Measurements from ENCODE around the gene KRT9. TPM values are rescaled to one million over a fixed set of nuclear protein-coding genes. Genes with fewer than 3 reads are reported as not detected.
A peak's percentile ranks its signal among the peaks of the same experiment; 100 is the strongest.
"Not testable (repeated sequence)": the region's sequence is repeated elsewhere in the genome, so short reads cannot be mapped to it uniquely, and the experiment has no call there.

Gene KRT9
- polyA plus RNA-seq, 6 donors from 2014 or later = not detected

GRCh38 chr17:41592601-41593305 is 20.9 kb upstream of the KRT9 start:
- ATAC-seq (ENCODE audit: low read depth in 2 of 2) = no peak
- Mint-ChIP-seq H3K4me1 (no peaks in the 10 kb centered on the region), H3K36me3 (no peaks in the 10 kb centered on the region), H3K9me3 (peaks cover 0 to 1% (median 0%) of the 10 kb centered on the region in 7 donors), H3K27me3 (peaks cover 26 to 49% (median 45%) of the 10 kb centered on the region in 3 donors), H3K27ac (no peak overlapping the region), H3K4me3 (no peak overlapping the region)
- DNase-seq = no peak

- no peak overlapping the region for H3K27ac Mint-ChIP-seq
- DNase-seq (no peak), ATAC-seq (ENCODE audit: low read depth in 2 of 2) (no peak)
- peaks cover 14 to 37% (median 30%) of the 10 kb centered on the region in 3 donors for H3K27me3 Mint-ChIP-seq
- no peaks in the 10 kb centered on the region for H3K36me3 Mint-ChIP-seq
- no peak overlapping the region for H3K4me3 Mint-ChIP-seq
- H3K4me1 Mint-ChIP-seq = no peaks in the 10 kb centered on the region
- no peaks in the 10 kb centered on the region for H3K9me3 Mint-ChIP-seq
These were observed 17.4 kb upstream of the KRT9 start for GRCh38 chr17:41589301-41589700.

- DNase-seq (no peak), ATAC-seq (ENCODE audit: low read depth in 2 of 2) (no peak)
- H3K27me3 Mint-ChIP-seq = peaks cover 17 to 43% (median 31%) of the 10 kb centered on the region in 3 donors
- H3K4me1 Mint-ChIP-seq = no peaks in the 10 kb centered on the region
- H3K36me3 Mint-ChIP-seq = no peaks in the 10 kb centered on the region
- no peak overlapping the region for H3K27ac Mint-ChIP-seq
- H3K9me3 Mint-ChIP-seq = no peaks in the 10 kb centered on the region
- H3K4me3 Mint-ChIP-seq = no peak overlapping the region
These were observed 16.4 kb upstream of the KRT9 start for GRCh38 chr17:41588126-41588810.

- H3K4me3 Mint-ChIP-seq = peak within 1 kb of the TSS in 1 of 8 donors; percentile 47
- DNase-seq = no peak
- H3K27ac Mint-ChIP-seq = no peak within 1 kb of the TSS
These were observed 15.1 kb upstream of the KRT9 start, which contains the start of gene KRT14 for GRCh38 chr17:41586863-41587495. Gene KRT14 (minus strand): TSS chr17:41586895. CDS start chr17:41586834, 61 bp downstream.

GRCh38 chr17:41585301-41586056 is 13.6 kb upstream of the KRT9 start:
- no peaks in the 10 kb centered on the region for H3K4me1 Mint-ChIP-seq
- H3K27me3 Mint-ChIP-seq = peaks cover 9 to 54% (median 46%) of the 10 kb centered on the region in 3 donors
- ATAC-seq (ENCODE audit: low read depth in 2 of 2) (no peak), DNase-seq (no peak)
- no peak overlapping the region for H3K27ac Mint-ChIP-seq
- no peak overlapping the region for H3K4me3 Mint-ChIP-seq
- H3K36me3 Mint-ChIP-seq = no peaks in the 10 kb centered on the region
- no peaks in the 10 kb centered on the region for H3K9me3 Mint-ChIP-seq

More at GRCh38 chr17:41586863-41587495, 15.1 kb upstream of the KRT9 start, which contains the start of gene KRT14:
- no peaks in the 10 kb centered on the region for H3K9me3 Mint-ChIP-seq
- ATAC-seq (ENCODE audit: low read depth in 2 of 2) = no peak
- H3K36me3 Mint-ChIP-seq = no peaks in the 10 kb centered on the region
- H3K4me1 Mint-ChIP-seq = no peaks in the 10 kb centered on the region
- peaks cover 15 to 54% (median 41%) of the 10 kb centered on the region in 3 donors for H3K27me3 Mint-ChIP-seq

- DNase-seq; H3K4me1 Mint-ChIP-seq; H3K27ac Mint-ChIP-seq; ATAC-seq (ENCODE audit: low read depth in 2 of 2); H3K9me3 Mint-ChIP-seq; H3K4me3 Mint-ChIP-seq; H3K36me3 Mint-ChIP-seq: not testable (repeated sequence)
- H3K27me3 Mint-ChIP-seq = peaks cover 4 to 54% (median 52%) of the 10 kb centered on the region in 3 donors
These were observed 12.6 kb upstream of the KRT9 start for GRCh38 chr17:41584331-41584927.

GRCh38 chr17:41583137-41584127 is 11.6 kb upstream of the KRT9 start:
- Mint-ChIP-seq H3K36me3 (no peaks in the 10 kb centered on the region), H3K27me3 (peaks cover 9 to 58% (median 51%) of the 10 kb centered on the region in 3 donors), H3K4me3 (peak overlapping the region in 1 of 8 donors; percentile 25), H3K4me1 (peaks cover 0 to 2% (median 0%) of the 10 kb centered on the region in 3 donors), H3K9me3 (peaks cover 0 to 2% (median 0%) of the 10 kb centered on the region in 7 donors), H3K27ac (no peak overlapping the region)
- no peak for DNase-seq
- no peak for ATAC-seq (ENCODE audit: low read depth in 2 of 2)

GRCh38 chr17:41582061-41582968 is 10.5 kb upstream of the KRT9 start:
- not testable (repeated sequence) for H3K9me3 Mint-ChIP-seq; H3K4me3 Mint-ChIP-seq; H3K36me3 Mint-ChIP-seq; ATAC-seq (ENCODE audit: low read depth in 2 of 2); H3K4me1 Mint-ChIP-seq; H3K27ac Mint-ChIP-seq; DNase-seq
- peaks cover 16 to 69% (median 60%) of the 10 kb centered on the region in 3 donors for H3K27me3 Mint-ChIP-seq

- peaks cover 20 to 77% (median 62%) of the 10 kb centered on the region in 3 donors for H3K27me3 Mint-ChIP-seq
- ATAC-seq (ENCODE audit: low read depth in 2 of 2) (no peak), DNase-seq (no peak)
- H3K9me3 Mint-ChIP-seq = peaks cover 0 to 3% (median 2%) of the 10 kb centered on the region in 7 donors
- peaks cover 0 to 7% of the 10 kb centered on the region in 2 donors for H3K36me3 Mint-ChIP-seq
- no peak overlapping the region for H3K27ac Mint-ChIP-seq
- no peak overlapping the region for H3K4me3 Mint-ChIP-seq
- H3K4me1 Mint-ChIP-seq = peaks cover 0 to 2% (median 0%) of the 10 kb centered on the region in 3 donors
These were observed 9.7 kb upstream of the KRT9 start for GRCh38 chr17:41581366-41582060.

GRCh38 chr17:41580687-41581365 is 9.0 kb upstream of the KRT9 start:
- H3K27ac Mint-ChIP-seq = no peak overlapping the region
- ATAC-seq (ENCODE audit: low read depth in 2 of 2) (no peak), DNase-seq (no peak)
- H3K9me3 Mint-ChIP-seq = peaks cover 0 to 3% (median 2%) of the 10 kb centered on the region in 7 donors
- no peak overlapping the region for H3K4me3 Mint-ChIP-seq
- peaks cover 20 to 82% (median 68%) of the 10 kb centered on the region in 3 donors for H3K27me3 Mint-ChIP-seq
- peaks cover 0 to 7% of the 10 kb centered on the region in 2 donors for H3K36me3 Mint-ChIP-seq
- peaks cover 0 to 2% (median 0%) of the 10 kb centered on the region in 3 donors for H3K4me1 Mint-ChIP-seq
